A549 (cell line): Measurements from ENCODE around the gene BEST2. TPM values are rescaled to one million over a fixed set of nuclear protein-coding genes. Genes with fewer than 3 reads are reported as not detected.

Experiments
- ATAC-seq, 2 experiments: fragments of 200-7000 bp in 1 of 2; fragments of >200 bp in 1 of 2; cut with Nextera tagmentation in 1 of 2; cut with Tn5 transposase in 1 of 2; 3 replicates each; pipeline versions ENCODE4 v1.8.0 to v1.9.1; 2018 to 2020; ENCODE audit warnings: mild to moderate bottlenecking in 1 of 2, moderate library complexity in 1 of 2
- CTCF ChIA-PET: fragments of 300-600 bp; sonication (Branson Sonifier 250); formaldehyde crosslinking; extraction: SDS; loops from one replicate; lab custom pipeline; 2021; ENCODE audit warnings: antibody characterized with exemption, inconsistent platforms; lab: Yijun Ruan, JAX
- POLR2A ChIA-PET: fragments of 350-600 bp; formaldehyde crosslinking; extraction: SDS; loops from one replicate; lab custom pipeline; 2021; ENCODE audit warnings: antibody characterized with exemption, inconsistent platforms; lab: Yijun Ruan, JAX
- DNase-seq, 2 experiments: peaks; one replicate each; pipeline versions ENCODE4 v3.0.0 to v3.0.0-alpha.2; 2011 to 2016; ENCODE audit warnings: low read depth in 1 of 2, low spot score in 1 of 2
- FAIRE-seq: peaks from 2 replicates; lab custom pipeline; 2011; peaks lifted over from hg19 to GRCh38; lab: Jason Lieb, UNC
- H3K27ac ChIP-seq, 2 experiments: fragments of >200 bp; sonication (Bioruptor Twin); formaldehyde crosslinking; 3 replicates each; pipeline ENCODE4 v1.5.1; 2016 to 2017
- H3K4me1 ChIP-seq: fragments of >200 bp; sonication (Bioruptor Twin); formaldehyde crosslinking; 3 replicates; pipeline ENCODE4 v1.6.1; 2016
- H3K4me2 ChIP-seq: fragments of >200 bp; sonication (Bioruptor Twin); formaldehyde crosslinking; 3 replicates; pipeline ENCODE4 v1.6.1; 2016
- H3K4me3 ChIP-seq: fragments of >200 bp; sonication (Bioruptor Twin); formaldehyde crosslinking; 3 replicates; pipeline ENCODE4 v1.5.1; 2016
- H3K9me3 ChIP-seq: fragments of >200 bp; sonication (Bioruptor Twin); formaldehyde crosslinking; 3 replicates; pipeline ENCODE4 v1.6.1; 2016
- CHD4 ChIP-seq: fragments of 200-600 bp; sonication (generic); IDR thresholded peaks from 2 replicates; pipeline ENCODE4 v1.6.1; 2016; ENCODE audit warnings: antibody characterized with exemption, mild to moderate bottlenecking, borderline replicate concordance
- EHF ChIP-seq: fragments of 250-450 bp; sonication (Bioruptor Pico); IDR thresholded peaks from 2 replicates; pipeline ENCODE4 v1.5.0; 2020; ENCODE audit warnings: mild to moderate bottlenecking
- HEYL ChIP-seq: fragments of 250-450 bp; sonication (Bioruptor Pico); IDR thresholded peaks from 2 replicates; pipeline ENCODE4 v1.8.0; 2021; ENCODE audit warnings: mild to moderate bottlenecking, moderate library complexity
- HOXB13 ChIP-seq: fragments of 250-450 bp; sonication (Bioruptor Pico); IDR thresholded peaks from 2 replicates; pipeline ENCODE4 v1.5.0; 2020; ENCODE audit warnings: low read depth, mild to moderate bottlenecking, moderate library complexity
- JUN ChIP-seq, 2 experiments: fragments of >200 bp; sonication (Bioruptor Twin); formaldehyde crosslinking; IDR thresholded peaks; 2 replicates in 1 of 2; 3 replicates in 1 of 2; pipeline ENCODE4 v1.6.1; 2016 to 2017
- NFE2L2 ChIP-seq: fragments of 150-350 bp; conservative IDR thresholded peaks from 2 replicates; pipeline ENCODE4 v1.6.1; 2014; ENCODE audit warnings: low read length
- PHF8 ChIP-seq: fragments of 200-600 bp; sonication (generic); IDR thresholded peaks from 2 replicates; pipeline ENCODE4 v1.6.1; 2016; ENCODE audit warnings: low read depth, mild to moderate bottlenecking, antibody characterized with exemption, moderate library complexity, borderline replicate concordance
- POLR2A ChIP-seq: IDR thresholded peaks from 2 replicates; pipeline ENCODE4 v1.6.1; 2012; ENCODE audit warnings: mild to moderate bottlenecking, low read length
- POLR2AphosphoS2 ChIP-seq: conservative IDR thresholded peaks from 2 replicates; pipeline ENCODE4 v1.6.1; 2012; ENCODE audit warnings: low read length, improper control_type of control experiment, inconsistent platforms
- RAD21 ChIP-seq, 2 experiments: fragments of >200 bp in 1 of 2; sonication (Bioruptor Twin) in 1 of 2; formaldehyde crosslinking in 1 of 2; IDR thresholded peaks in 1 of 2; conservative IDR thresholded peaks in 1 of 2; 2 replicates in 1 of 2; 3 replicates in 1 of 2; pipeline ENCODE4 v1.6.1; 2012 to 2018; ENCODE audit warnings: inconsistent platforms in 1 of 2
- SREBF2 ChIP-seq: fragments of 450-650 bp; IDR thresholded peaks from 2 replicates; pipeline ENCODE4 v1.6.1; 2014; ENCODE audit warnings: mild to moderate bottlenecking, moderate library complexity
- TP53 ChIP-seq: fragments of 250-450 bp; sonication (Bioruptor Pico); IDR thresholded peaks from 2 replicates; pipeline ENCODE4 v1.5.0; 2021; ENCODE audit warnings: mild to moderate bottlenecking, moderate library complexity
- ZSCAN20 ChIP-seq: fragments of 250-450 bp; sonication (Bioruptor Pico); IDR thresholded peaks from 2 replicates; pipeline ENCODE4 v1.8.0; 2022; ENCODE audit warnings: mild to moderate bottlenecking, moderate library complexity
- WGBS: methylation state at CpG from one replicate; pipeline ENCODE4 v1.1.6; 2017; ENCODE audit errors: missing lambda C conversion rate; 5-methylcytosine and 5-hydroxymethylcytosine counted together
- polyA plus RNA-seq, 4 experiments: library from polyadenylated mRNA; depleted of rRNA in 3 of 4; stranded (reverse); fragments of >200 nt; fragmentation: RNase III in 1 of 4; extraction: RNeasy Plus Mini Kit Qiagen cat#74134 plus additional on column Dnase treatment in 1 of 4; gene quantifications; 2 replicates in 3 of 4; 3 replicates in 1 of 4; pipeline ENCODE4 v1.2.3, GENCODE V29; 2011 to 2017
- small RNA-seq, 6 experiments: library from RNA; depleted of rRNA; stranded (forward); fragments of <200 nt; gene quantifications; one replicate each; pipeline ENCODE3, GENCODE V24; 2012
- TF ChIP-seq, protein P1 (sequence below): fragments of >200 bp; sonication (Bioruptor Twin); formaldehyde crosslinking; IDR thresholded peaks from 3 replicates; pipeline ENCODE4 v1.6.1; 2016
- TF ChIP-seq, protein P2 (sequence below): fragments of 200-600 bp; sonication (generic); IDR thresholded peaks from 2 replicates; pipeline ENCODE4 v1.6.1; 2016; ENCODE audit warnings: antibody characterized with exemption, mild to moderate bottlenecking, moderate library complexity
- TF ChIP-seq, protein P3 (sequence below): IDR thresholded peaks from 2 replicates; pipeline ENCODE4 v1.6.1; 2012; ENCODE audit warnings: low read depth, borderline replicate concordance
- TF ChIP-seq, protein P4 (sequence below): IDR thresholded peaks from 2 replicates; pipeline ENCODE4 v1.6.1; 2012

BEST2 gene
- polyA plus RNA-seq, 2 of the 4 experiments (the other 2 are of a cell fraction): not detected

GRCh38 chr19:12806242-12807081, 54.9 kb downstream of the BEST2 start, which contains the start of gene RNASEH2A:
Gene RNASEH2A (plus strand): TSS chr19:12806584. CDS start chr19:12806674, 90 bp downstream.
- peak within 1 kb of the TSS; percentile 100 for H3K4me2 ChIP-seq
- 0 out of 2 replicates have a peak, but pooled peaks have one; percentile 65 for TF ChIP-seq EHF (CRISPR knock-in tag)
- TF ChIP-seq, protein P1, sequence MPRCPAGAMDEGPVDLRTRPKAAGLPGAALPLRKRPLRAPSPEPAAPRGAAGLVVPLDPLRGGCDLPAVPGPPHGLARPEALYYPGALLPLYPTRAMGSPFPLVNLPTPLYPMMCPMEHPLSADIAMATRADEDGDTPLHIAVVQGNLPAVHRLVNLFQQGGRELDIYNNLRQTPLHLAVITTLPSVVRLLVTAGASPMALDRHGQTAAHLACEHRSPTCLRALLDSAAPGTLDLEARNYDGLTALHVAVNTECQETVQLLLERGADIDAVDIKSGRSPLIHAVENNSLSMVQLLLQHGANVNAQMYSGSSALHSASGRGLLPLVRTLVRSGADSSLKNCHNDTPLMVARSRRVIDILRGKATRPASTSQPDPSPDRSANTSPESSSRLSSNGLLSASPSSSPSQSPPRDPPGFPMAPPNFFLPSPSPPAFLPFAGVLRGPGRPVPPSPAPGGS: 0 out of 3 replicates have a peak, but pooled peaks have one; percentile 27
- TF ChIP-seq POLR2AphosphoS2: no peak
- TF ChIP-seq, protein P2, sequence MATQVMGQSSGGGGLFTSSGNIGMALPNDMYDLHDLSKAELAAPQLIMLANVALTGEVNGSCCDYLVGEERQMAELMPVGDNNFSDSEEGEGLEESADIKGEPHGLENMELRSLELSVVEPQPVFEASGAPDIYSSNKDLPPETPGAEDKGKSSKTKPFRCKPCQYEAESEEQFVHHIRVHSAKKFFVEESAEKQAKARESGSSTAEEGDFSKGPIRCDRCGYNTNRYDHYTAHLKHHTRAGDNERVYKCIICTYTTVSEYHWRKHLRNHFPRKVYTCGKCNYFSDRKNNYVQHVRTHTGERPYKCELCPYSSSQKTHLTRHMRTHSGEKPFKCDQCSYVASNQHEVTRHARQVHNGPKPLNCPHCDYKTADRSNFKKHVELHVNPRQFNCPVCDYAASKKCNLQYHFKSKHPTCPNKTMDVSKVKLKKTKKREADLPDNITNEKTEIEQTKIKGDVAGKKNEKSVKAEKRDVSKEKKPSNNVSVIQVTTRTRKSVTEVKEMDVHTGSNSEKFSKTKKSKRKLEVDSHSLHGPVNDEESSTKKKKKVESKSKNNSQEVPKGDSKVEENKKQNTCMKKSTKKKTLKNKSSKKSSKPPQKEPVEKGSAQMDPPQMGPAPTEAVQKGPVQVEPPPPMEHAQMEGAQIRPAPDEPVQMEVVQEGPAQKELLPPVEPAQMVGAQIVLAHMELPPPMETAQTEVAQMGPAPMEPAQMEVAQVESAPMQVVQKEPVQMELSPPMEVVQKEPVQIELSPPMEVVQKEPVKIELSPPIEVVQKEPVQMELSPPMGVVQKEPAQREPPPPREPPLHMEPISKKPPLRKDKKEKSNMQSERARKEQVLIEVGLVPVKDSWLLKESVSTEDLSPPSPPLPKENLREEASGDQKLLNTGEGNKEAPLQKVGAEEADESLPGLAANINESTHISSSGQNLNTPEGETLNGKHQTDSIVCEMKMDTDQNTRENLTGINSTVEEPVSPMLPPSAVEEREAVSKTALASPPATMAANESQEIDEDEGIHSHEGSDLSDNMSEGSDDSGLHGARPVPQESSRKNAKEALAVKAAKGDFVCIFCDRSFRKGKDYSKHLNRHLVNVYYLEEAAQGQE: no peak
- TF ChIP-seq JUN (IDR thresholded peaks at IDR 0.05): peak in 1 of 2 experiments; percentile 55; a peak in 2 of 5 replicates
- TF ChIP-seq ZSCAN20 (CRISPR knock-in tag): no peak
- 0 out of 2 replicates have a peak, but pooled peaks have one; percentile 40 for TF ChIP-seq TP53 (CRISPR knock-in tag)
- peak; percentile 67; the same call in 1 of the 2 replicates for TF ChIP-seq HOXB13 (CRISPR knock-in tag)
- TF ChIP-seq, protein P3, sequence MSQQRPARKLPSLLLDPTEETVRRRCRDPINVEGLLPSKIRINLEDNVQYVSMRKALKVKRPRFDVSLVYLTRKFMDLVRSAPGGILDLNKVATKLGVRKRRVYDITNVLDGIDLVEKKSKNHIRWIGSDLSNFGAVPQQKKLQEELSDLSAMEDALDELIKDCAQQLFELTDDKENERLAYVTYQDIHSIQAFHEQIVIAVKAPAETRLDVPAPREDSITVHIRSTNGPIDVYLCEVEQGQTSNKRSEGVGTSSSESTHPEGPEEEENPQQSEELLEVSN: peak; percentile 96
- peak; percentile 35; the same call in 1 of the 2 replicates for TF ChIP-seq PHF8
- TF ChIP-seq, protein P4, sequence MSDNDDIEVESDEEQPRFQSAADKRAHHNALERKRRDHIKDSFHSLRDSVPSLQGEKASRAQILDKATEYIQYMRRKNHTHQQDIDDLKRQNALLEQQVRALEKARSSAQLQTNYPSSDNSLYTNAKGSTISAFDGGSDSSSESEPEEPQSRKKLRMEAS: peak; percentile 94
- TF ChIP-seq SREBF2: no peak
- TF ChIP-seq POLR2A: peak; percentile 42
- no peak for TF ChIP-seq HEYL (CRISPR knock-in tag)
- no peak for TF ChIP-seq CHD4
- TF ChIP-seq NFE2L2: no peak
- TF ChIP-seq RAD21 (conservative IDR thresholded peaks at IDR 0.05 in 1 of 2, IDR thresholded peaks at IDR 0.05 in 1 of 2): no peak
- WGBS: 9% methylated on average over 34 of the region's 66 CpGs
- ChIA-PET CTCF (interaction anchor here (0.6 to 17.4 kb wide), 8 partner anchors 9 to 40 kb away, joined by 3 to 901 read pairs (median 4); partner anchors contain the start of gene HOOK2), POLR2A (interaction anchor here (0.9 to 1.2 kb wide), 2 partner anchors 15 to 46 kb away, joined by 4 to 8 read pairs; partner anchors contain the start of gene JUNB)
- H3K4me1 ChIP-seq: no peaks in the 10 kb centered on the region
- peak; percentile 97 to 99 for ATAC-seq
- no peak for FAIRE-seq
- H3K4me3 ChIP-seq: peak within 1 kb of the TSS; percentile 78
- no peaks in the 10 kb centered on the region for H3K9me3 ChIP-seq
- peak within 1 kb of the TSS; percentile 84 to 86 for H3K27ac ChIP-seq
- DNase-seq: peak; percentile 81 to 86

Small RNAs within 50 kb of the gene (small RNA-seq; reads per million reads assigned to genes)
- gene MIR5684: 0 to 1.0 (median 0) reads per million in 6 experiments
- 0 to 29.7 (median 3.2) reads per million in 6 experiments for gene SNORD41

Other genes with a start within 250 kb of the BEST2 start
- gene ZNF564, start 200.3 kb upstream of the BEST2 start, polyA plus RNA-seq (2011; rRNA removed): 2.5 and 3.0 TPM in 2 replicates
- 1.6 to 1.9 TPM (median 1.8 TPM) in 3 replicates for gene ZNF564, start 200.3 kb upstream of the BEST2 start, polyA plus RNA-seq (2017; fragmentation: RNase III; extraction: RNeasy Plus Mini Kit Qiagen cat#74134 plus additional on column Dnase treatment)
- 2.4 and 2.5 TPM in 2 replicates for gene ZNF490, start 141.0 kb upstream of the BEST2 start, polyA plus RNA-seq (2011; rRNA removed)
- 0.57 to 0.85 TPM (median 0.79 TPM) in 3 replicates for gene ZNF490, start 141.0 kb upstream of the BEST2 start, polyA plus RNA-seq (2017; fragmentation: RNase III; extraction: RNeasy Plus Mini Kit Qiagen cat#74134 plus additional on column Dnase treatment)
- 7.1 and 8.0 TPM in 2 replicates for gene ZNF791, start 140.9 kb upstream of the BEST2 start, polyA plus RNA-seq (2011; rRNA removed)
- gene ZNF791, start 140.9 kb upstream of the BEST2 start, polyA plus RNA-seq (2017; fragmentation: RNase III; extraction: RNeasy Plus Mini Kit Qiagen cat#74134 plus additional on column Dnase treatment): 4.5 to 4.6 TPM (median 4.5 TPM) in 3 replicates
- 13.0 and 14.4 TPM in 2 replicates for gene MAN2B1, start 85.0 kb upstream of the BEST2 start, polyA plus RNA-seq (2011; rRNA removed)
- 15.4 to 16.3 TPM (median 15.9 TPM) in 3 replicates for gene MAN2B1, start 85.0 kb upstream of the BEST2 start, polyA plus RNA-seq (2017; fragmentation: RNase III; extraction: RNeasy Plus Mini Kit Qiagen cat#74134 plus additional on column Dnase treatment)
- gene WDR83, start 85.0 kb upstream of the BEST2 start, polyA plus RNA-seq (2011; rRNA removed): 4.3 and 4.8 TPM in 2 replicates
- 11.1 to 13.7 TPM (median 11.4 TPM) in 3 replicates for gene WDR83, start 85.0 kb upstream of the BEST2 start, polyA plus RNA-seq (2017; fragmentation: RNase III; extraction: RNeasy Plus Mini Kit Qiagen cat#74134 plus additional on column Dnase treatment)
- 63.7 and 71.9 TPM in 2 replicates for gene DHPS, start 69.9 kb upstream of the BEST2 start, polyA plus RNA-seq (2011; rRNA removed)
- 55.3 to 58.3 TPM (median 57.8 TPM) in 3 replicates for gene DHPS, start 69.9 kb upstream of the BEST2 start, polyA plus RNA-seq (2017; fragmentation: RNase III; extraction: RNeasy Plus Mini Kit Qiagen cat#74134 plus additional on column Dnase treatment)
- gene GNG14, start 63.8 kb upstream of the BEST2 start, polyA plus RNA-seq (2011; rRNA removed): not detected in 2 replicates
- gene GNG14, start 63.8 kb upstream of the BEST2 start, polyA plus RNA-seq (2017; fragmentation: RNase III; extraction: RNeasy Plus Mini Kit Qiagen cat#74134 plus additional on column Dnase treatment): not detected in 3 replicates
- gene FBXW9, start 55.2 kb upstream of the BEST2 start, polyA plus RNA-seq (2011; rRNA removed): 5.7 and 6.9 TPM in 2 replicates
- gene FBXW9, start 55.2 kb upstream of the BEST2 start, polyA plus RNA-seq (2017; fragmentation: RNase III; extraction: RNeasy Plus Mini Kit Qiagen cat#74134 plus additional on column Dnase treatment): 7.3 to 8.1 TPM (median 8.0 TPM) in 3 replicates
- 33.7 and 38.0 TPM in 2 replicates for gene TNPO2, start 27.9 kb upstream of the BEST2 start, polyA plus RNA-seq (2011; rRNA removed)
- gene TNPO2, start 27.9 kb upstream of the BEST2 start, polyA plus RNA-seq (2017; fragmentation: RNase III; extraction: RNeasy Plus Mini Kit Qiagen cat#74134 plus additional on column Dnase treatment): 39.8 to 42.5 TPM (median 41.0 TPM) in 3 replicates
- gene TRIR, start 17.1 kb upstream of the BEST2 start, polyA plus RNA-seq (2011; rRNA removed): 105 and 137 TPM in 2 replicates
- 144 to 154 TPM (median 152 TPM) in 3 replicates for gene TRIR, start 17.1 kb upstream of the BEST2 start, polyA plus RNA-seq (2017; fragmentation: RNase III; extraction: RNeasy Plus Mini Kit Qiagen cat#74134 plus additional on column Dnase treatment)
- gene GET3, start 14.3 kb upstream of the BEST2 start, polyA plus RNA-seq (2011; rRNA removed): 84.9 and 87.0 TPM in 2 replicates
- gene GET3, start 14.3 kb upstream of the BEST2 start, polyA plus RNA-seq (2017; fragmentation: RNase III; extraction: RNeasy Plus Mini Kit Qiagen cat#74134 plus additional on column Dnase treatment): 82.7 to 96.7 TPM (median 91.7 TPM) in 3 replicates
- 8.3 and 10.1 TPM in 2 replicates for gene HOOK2, start 23.8 kb downstream of the BEST2 start, polyA plus RNA-seq (2011; rRNA removed)
- gene HOOK2, start 23.8 kb downstream of the BEST2 start, polyA plus RNA-seq (2017; fragmentation: RNase III; extraction: RNeasy Plus Mini Kit Qiagen cat#74134 plus additional on column Dnase treatment): 18.5 to 24.6 TPM (median 21.5 TPM) in 3 replicates
- gene JUNB, start 39.7 kb downstream of the BEST2 start, polyA plus RNA-seq (2011; rRNA removed): 72.5 and 94.7 TPM in 2 replicates
- 47.2 to 57.7 TPM (median 55.6 TPM) in 3 replicates for gene JUNB, start 39.7 kb downstream of the BEST2 start, polyA plus RNA-seq (2017; fragmentation: RNase III; extraction: RNeasy Plus Mini Kit Qiagen cat#74134 plus additional on column Dnase treatment)
- gene PRDX2, start 50.0 kb downstream of the BEST2 start, polyA plus RNA-seq (2011; rRNA removed): 0.48 and 0.57 TPM in 2 replicates
- 0.49 to 0.91 TPM (median 0.84 TPM) in 3 replicates for gene PRDX2, start 50.0 kb downstream of the BEST2 start, polyA plus RNA-seq (2017; fragmentation: RNase III; extraction: RNeasy Plus Mini Kit Qiagen cat#74134 plus additional on column Dnase treatment)
- gene THSD8, start 50.3 kb downstream of the BEST2 start, polyA plus RNA-seq (2011; rRNA removed): 4.9 and 10.7 TPM in 2 replicates
- gene THSD8, start 50.3 kb downstream of the BEST2 start, polyA plus RNA-seq (2017; fragmentation: RNase III; extraction: RNeasy Plus Mini Kit Qiagen cat#74134 plus additional on column Dnase treatment): not detected in 3 replicates
- gene RNASEH2A, start 54.8 kb downstream of the BEST2 start, polyA plus RNA-seq (2011; rRNA removed): 27.2 and 37.2 TPM in 2 replicates
- gene RNASEH2A, start 54.8 kb downstream of the BEST2 start, polyA plus RNA-seq (2017; fragmentation: RNase III; extraction: RNeasy Plus Mini Kit Qiagen cat#74134 plus additional on column Dnase treatment): 40.7 to 45.5 TPM (median 41.7 TPM) in 3 replicates
- gene RTBDN, start 82.8 kb downstream of the BEST2 start, polyA plus RNA-seq (2011; rRNA removed): 0.09 TPM in 1 of 2 replicates, not detected in the other
- 0.14 to 0.36 TPM (median 0.25 TPM) in 3 replicates for gene RTBDN, start 82.8 kb downstream of the BEST2 start, polyA plus RNA-seq (2017; fragmentation: RNase III; extraction: RNeasy Plus Mini Kit Qiagen cat#74134 plus additional on column Dnase treatment)
- gene MAST1, start 86.7 kb downstream of the BEST2 start, polyA plus RNA-seq (2011; rRNA removed): 1.4 and 1.8 TPM in 2 replicates
- 1.8 to 3.0 TPM (median 2.2 TPM) in 3 replicates for gene MAST1, start 86.7 kb downstream of the BEST2 start, polyA plus RNA-seq (2017; fragmentation: RNase III; extraction: RNeasy Plus Mini Kit Qiagen cat#74134 plus additional on column Dnase treatment)
- 15.7 and 22.9 TPM in 2 replicates for gene DNASE2, start 129.7 kb downstream of the BEST2 start, polyA plus RNA-seq (2011; rRNA removed)
- 19.9 to 24.9 TPM (median 24.6 TPM) in 3 replicates for gene DNASE2, start 129.7 kb downstream of the BEST2 start, polyA plus RNA-seq (2017; fragmentation: RNase III; extraction: RNeasy Plus Mini Kit Qiagen cat#74134 plus additional on column Dnase treatment)
- not detected in 2 replicates for gene KLF1, start 135.4 kb downstream of the BEST2 start, polyA plus RNA-seq (2011; rRNA removed)
- not detected in 3 replicates for gene KLF1, start 135.4 kb downstream of the BEST2 start, polyA plus RNA-seq (2017; fragmentation: RNase III; extraction: RNeasy Plus Mini Kit Qiagen cat#74134 plus additional on column Dnase treatment)
- 8.0 and 8.8 TPM in 2 replicates for gene GCDH, start 139.4 kb downstream of the BEST2 start, polyA plus RNA-seq (2011; rRNA removed)
- 14.9 to 18.8 TPM (median 15.2 TPM) in 3 replicates for gene GCDH, start 139.4 kb downstream of the BEST2 start, polyA plus RNA-seq (2017; fragmentation: RNase III; extraction: RNeasy Plus Mini Kit Qiagen cat#74134 plus additional on column Dnase treatment)
- 0.13 and 0.41 TPM in 2 replicates for gene SYCE2, start 167.5 kb downstream of the BEST2 start, polyA plus RNA-seq (2011; rRNA removed)
- gene SYCE2, start 167.5 kb downstream of the BEST2 start, polyA plus RNA-seq (2017; fragmentation: RNase III; extraction: RNeasy Plus Mini Kit Qiagen cat#74134 plus additional on column Dnase treatment): 0.25 to 0.40 TPM (median 0.39 TPM) in 3 replicates
- 18.1 and 20.1 TPM in 2 replicates for gene FARSA, start 181.9 kb downstream of the BEST2 start, polyA plus RNA-seq (2011; rRNA removed)
- 57.4 to 62.2 TPM (median 58.7 TPM) in 3 replicates for gene FARSA, start 181.9 kb downstream of the BEST2 start, polyA plus RNA-seq (2017; fragmentation: RNase III; extraction: RNeasy Plus Mini Kit Qiagen cat#74134 plus additional on column Dnase treatment)
- gene CALR, start 186.8 kb downstream of the BEST2 start, polyA plus RNA-seq (2011; rRNA removed): 356 and 419 TPM in 2 replicates
- gene CALR, start 186.8 kb downstream of the BEST2 start, polyA plus RNA-seq (2017; fragmentation: RNase III; extraction: RNeasy Plus Mini Kit Qiagen cat#74134 plus additional on column Dnase treatment): 484 to 507 TPM (median 494 TPM) in 3 replicates
- 46.4 and 56.2 TPM in 2 replicates for gene RAD23A, start 194.1 kb downstream of the BEST2 start, polyA plus RNA-seq (2011; rRNA removed)
- gene RAD23A, start 194.1 kb downstream of the BEST2 start, polyA plus RNA-seq (2017; fragmentation: RNase III; extraction: RNeasy Plus Mini Kit Qiagen cat#74134 plus additional on column Dnase treatment): 68.6 to 71.6 TPM (median 71.1 TPM) in 3 replicates
- gene GADD45GIP1, start 205.4 kb downstream of the BEST2 start, polyA plus RNA-seq (2011; rRNA removed): 18.3 and 26.4 TPM in 2 replicates
- 30.7 to 31.9 TPM (median 31.1 TPM) in 3 replicates for gene GADD45GIP1, start 205.4 kb downstream of the BEST2 start, polyA plus RNA-seq (2017; fragmentation: RNase III; extraction: RNeasy Plus Mini Kit Qiagen cat#74134 plus additional on column Dnase treatment)
- gene DAND5, start 217.8 kb downstream of the BEST2 start, polyA plus RNA-seq (2011; rRNA removed): 0.12 and 0.16 TPM in 2 replicates
- gene DAND5, start 217.8 kb downstream of the BEST2 start, polyA plus RNA-seq (2017; fragmentation: RNase III; extraction: RNeasy Plus Mini Kit Qiagen cat#74134 plus additional on column Dnase treatment): 0.12 to 0.21 TPM (median 0.14 TPM) in 3 replicates
- 0.52 and 1.0 TPM in 2 replicates for gene NFIX, start 243.7 kb downstream of the BEST2 start, polyA plus RNA-seq (2011; rRNA removed)
- gene NFIX, start 243.7 kb downstream of the BEST2 start, polyA plus RNA-seq (2017; fragmentation: RNase III; extraction: RNeasy Plus Mini Kit Qiagen cat#74134 plus additional on column Dnase treatment): 3.0 to 4.5 TPM (median 3.0 TPM) in 3 replicates